ENCODE data around the gene TASP1. TPM values are rescaled to one million over a fixed set of nuclear protein-coding genes. Genes with fewer than 3 reads are reported as not detected.

The TASP1 gene
- 1 to 10 TPM; 5.0 to 10.0 TPM for total RNA-seq
- 1 to 10 TPM; 2.5 to 4.4 TPM for polyA plus RNA-seq

- H3K4me1 ChIP-seq (ENCODE audit: control insufficient read depth in 4 of 4, insufficient read depth in 4 of 4, low read length in 3 of 4): peaks cover 0 to 11% (median 5%) of the 10 kb centered on the region in 4 donors
- under 1% methylated on average over 50 of the region's 50 CpGs for WGBS
- no peaks in the 10 kb centered on the region for H3K27me3 ChIP-seq (ENCODE audit: control insufficient read depth in 4 of 4, insufficient read depth in 4 of 4, low read length in 3 of 4)
- H3K4me3 ChIP-seq (ENCODE audit: low read depth in 1 of 3, low read length in 3 of 3): peak within 1 kb of the TSS; percentile 85 to 97 (median 86)
- peak; percentile 94 for DNase-seq (ENCODE audit: low spot score)
- no peaks in the 10 kb centered on the region for H3K36me3 ChIP-seq (ENCODE audit: control insufficient read depth in 4 of 4, insufficient read depth in 3 of 4, low read depth in 1 of 4, low read length in 3 of 4)
- H3K9ac ChIP-seq (ENCODE audit: low read depth in 1 of 2, low read length in 2 of 2): peak within 1 kb of the TSS; percentile 63 to 82
- TF ChIP-seq YY1 (IDR thresholded peaks at IDR 0.05) (peak; percentile 36), JUND (IDR thresholded peaks at IDR 0.05) (peak in 1 of 2 donors; percentile 14), HNF4A (conservative IDR thresholded peaks at IDR 0.05) (peak in 1 of 2 donors; percentile 5), ZBTB33 (IDR thresholded peaks at IDR 0.05) (no peak), CTCF (IDR thresholded peaks at IDR 0.05; ENCODE audit: low read depth, low read length, missing input control) (no peak), GABPA (IDR thresholded peaks at IDR 0.05 in 1 of 2, conservative IDR thresholded peaks at IDR 0.05 in 1 of 2) (peak; percentile 82 to 95), RAD21 (IDR thresholded peaks at IDR 0.05) (peak in 1 of 2 donors; percentile 2), FOXA2 (IDR thresholded peaks at IDR 0.05) (no peak)
- TF ChIP-seq, protein P1, sequence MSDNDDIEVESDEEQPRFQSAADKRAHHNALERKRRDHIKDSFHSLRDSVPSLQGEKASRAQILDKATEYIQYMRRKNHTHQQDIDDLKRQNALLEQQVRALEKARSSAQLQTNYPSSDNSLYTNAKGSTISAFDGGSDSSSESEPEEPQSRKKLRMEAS (IDR thresholded peaks at IDR 0.05): peak; percentile 46
- TF ChIP-seq, protein P2, sequence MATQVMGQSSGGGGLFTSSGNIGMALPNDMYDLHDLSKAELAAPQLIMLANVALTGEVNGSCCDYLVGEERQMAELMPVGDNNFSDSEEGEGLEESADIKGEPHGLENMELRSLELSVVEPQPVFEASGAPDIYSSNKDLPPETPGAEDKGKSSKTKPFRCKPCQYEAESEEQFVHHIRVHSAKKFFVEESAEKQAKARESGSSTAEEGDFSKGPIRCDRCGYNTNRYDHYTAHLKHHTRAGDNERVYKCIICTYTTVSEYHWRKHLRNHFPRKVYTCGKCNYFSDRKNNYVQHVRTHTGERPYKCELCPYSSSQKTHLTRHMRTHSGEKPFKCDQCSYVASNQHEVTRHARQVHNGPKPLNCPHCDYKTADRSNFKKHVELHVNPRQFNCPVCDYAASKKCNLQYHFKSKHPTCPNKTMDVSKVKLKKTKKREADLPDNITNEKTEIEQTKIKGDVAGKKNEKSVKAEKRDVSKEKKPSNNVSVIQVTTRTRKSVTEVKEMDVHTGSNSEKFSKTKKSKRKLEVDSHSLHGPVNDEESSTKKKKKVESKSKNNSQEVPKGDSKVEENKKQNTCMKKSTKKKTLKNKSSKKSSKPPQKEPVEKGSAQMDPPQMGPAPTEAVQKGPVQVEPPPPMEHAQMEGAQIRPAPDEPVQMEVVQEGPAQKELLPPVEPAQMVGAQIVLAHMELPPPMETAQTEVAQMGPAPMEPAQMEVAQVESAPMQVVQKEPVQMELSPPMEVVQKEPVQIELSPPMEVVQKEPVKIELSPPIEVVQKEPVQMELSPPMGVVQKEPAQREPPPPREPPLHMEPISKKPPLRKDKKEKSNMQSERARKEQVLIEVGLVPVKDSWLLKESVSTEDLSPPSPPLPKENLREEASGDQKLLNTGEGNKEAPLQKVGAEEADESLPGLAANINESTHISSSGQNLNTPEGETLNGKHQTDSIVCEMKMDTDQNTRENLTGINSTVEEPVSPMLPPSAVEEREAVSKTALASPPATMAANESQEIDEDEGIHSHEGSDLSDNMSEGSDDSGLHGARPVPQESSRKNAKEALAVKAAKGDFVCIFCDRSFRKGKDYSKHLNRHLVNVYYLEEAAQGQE (IDR thresholded peaks at IDR 0.05): peak; percentile 68
- H3K9me3 ChIP-seq (ENCODE audit: control insufficient read depth in 4 of 4, low read length in 3 of 4): no peaks in the 10 kb centered on the region
- peak within 1 kb of the TSS; percentile 66 to 82 for H3K27ac ChIP-seq (ENCODE audit: low read depth in 1 of 2, low read length in 2 of 2)
Measured at GRCh38 chr20:13638496-13639149, at the start of gene TASP1. TSS of gene TASP1 (minus strand) at chr20:13638932. CDS start at chr20:13630078, 8,854 bp downstream.

DNA sequence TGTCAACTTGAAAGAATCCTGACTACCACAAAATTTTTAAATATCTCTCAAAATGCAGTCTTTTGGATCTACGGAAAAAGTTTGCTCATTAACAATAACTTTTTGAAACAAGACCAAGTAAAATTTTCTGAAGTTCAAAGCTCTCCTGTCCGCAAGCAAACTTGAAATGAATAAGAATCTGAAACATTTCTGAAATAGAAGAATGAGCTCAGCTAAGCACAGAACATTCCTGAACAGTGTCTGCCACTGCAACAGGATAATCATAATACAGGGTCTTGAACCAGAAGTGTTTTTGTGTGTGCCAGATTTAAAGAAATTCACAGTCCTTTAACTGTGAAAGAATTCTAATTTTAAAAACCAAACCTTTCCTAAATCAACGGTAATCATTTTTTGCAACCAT lies 49.1 kb upstream of the TASP1 start:
- no peak overlapping the region for H3K9ac ChIP-seq (ENCODE audit: low read depth in 1 of 2, low read length in 2 of 2)
- H3K4me3 ChIP-seq (ENCODE audit: low read depth in 1 of 3, low read length in 3 of 3): no peak overlapping the region
- H3K27me3 ChIP-seq (ENCODE audit: control insufficient read depth in 4 of 4, insufficient read depth in 4 of 4, low read length in 3 of 4): no peaks in the 10 kb centered on the region
- peaks cover 0 to 11% (median 6%) of the 10 kb centered on the region in 4 donors for H3K4me1 ChIP-seq (ENCODE audit: control insufficient read depth in 4 of 4, insufficient read depth in 4 of 4, low read length in 3 of 4)
- H3K36me3 ChIP-seq (ENCODE audit: control insufficient read depth in 4 of 4, insufficient read depth in 3 of 4, low read depth in 1 of 4, low read length in 3 of 4): no peaks in the 10 kb centered on the region
- H3K27ac ChIP-seq (ENCODE audit: low read depth in 1 of 2, low read length in 2 of 2): no peak overlapping the region
- TF ChIP-seq RXRA (IDR thresholded peaks at IDR 0.05): no peak
- no peaks in the 10 kb centered on the region for H3K9me3 ChIP-seq (ENCODE audit: control insufficient read depth in 4 of 4, low read length in 3 of 4)
- WGBS: 93% methylated on average over 3 of the region's 3 CpGs
- DNase-seq (ENCODE audit: low spot score): no peak
